ENCODE results near the gene ZC3HAV1. TPM values are rescaled to one million over a fixed set of nuclear protein-coding genes. Genes with fewer than 3 reads are reported as not detected.

The ZC3HAV1 gene
- total RNA-seq, 1 donor from 2014 or later, result 20.7 TPM

DNA sequence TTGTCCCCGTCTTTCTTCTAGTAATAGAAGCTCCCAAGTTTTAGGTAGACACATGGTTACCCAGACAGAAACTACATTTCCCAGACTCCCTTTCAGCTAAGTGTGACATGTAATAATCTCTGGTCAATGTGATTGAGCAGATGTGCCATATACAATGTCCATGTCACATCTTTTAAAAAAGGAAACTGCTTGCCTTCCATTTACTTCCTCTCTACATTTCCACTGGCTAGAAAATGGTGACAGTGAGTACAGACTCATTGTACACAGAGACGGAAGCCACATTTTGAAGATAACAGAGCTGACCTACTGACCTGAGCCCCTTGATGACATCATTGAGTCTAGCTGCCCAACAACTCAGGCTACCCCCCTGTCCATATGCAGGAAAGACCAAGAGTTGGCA lies 21.3 kb downstream of the ZC3HAV1 start:
- Mint-ChIP-seq H3K27me3 (no peaks in the 10 kb centered on the region), H3K4me3 (no peak overlapping the region), H3K4me1 (ENCODE audit: unreplicated experiment) (peaks cover 11% of the 10 kb centered on the region), H3K27ac (no peak overlapping the region), H3K36me3 (peaks cover 23% of the 10 kb centered on the region), H3K9me3 (no peaks in the 10 kb centered on the region)
- no peak for DNase-seq (ENCODE audit: extremely low spot score, unreplicated experiment)
- TF ChIP-seq, protein P1, sequence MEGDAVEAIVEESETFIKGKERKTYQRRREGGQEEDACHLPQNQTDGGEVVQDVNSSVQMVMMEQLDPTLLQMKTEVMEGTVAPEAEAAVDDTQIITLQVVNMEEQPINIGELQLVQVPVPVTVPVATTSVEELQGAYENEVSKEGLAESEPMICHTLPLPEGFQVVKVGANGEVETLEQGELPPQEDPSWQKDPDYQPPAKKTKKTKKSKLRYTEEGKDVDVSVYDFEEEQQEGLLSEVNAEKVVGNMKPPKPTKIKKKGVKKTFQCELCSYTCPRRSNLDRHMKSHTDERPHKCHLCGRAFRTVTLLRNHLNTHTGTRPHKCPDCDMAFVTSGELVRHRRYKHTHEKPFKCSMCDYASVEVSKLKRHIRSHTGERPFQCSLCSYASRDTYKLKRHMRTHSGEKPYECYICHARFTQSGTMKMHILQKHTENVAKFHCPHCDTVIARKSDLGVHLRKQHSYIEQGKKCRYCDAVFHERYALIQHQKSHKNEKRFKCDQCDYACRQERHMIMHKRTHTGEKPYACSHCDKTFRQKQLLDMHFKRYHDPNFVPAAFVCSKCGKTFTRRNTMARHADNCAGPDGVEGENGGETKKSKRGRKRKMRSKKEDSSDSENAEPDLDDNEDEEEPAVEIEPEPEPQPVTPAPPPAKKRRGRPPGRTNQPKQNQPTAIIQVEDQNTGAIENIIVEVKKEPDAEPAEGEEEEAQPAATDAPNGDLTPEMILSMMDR (conservative IDR thresholded peaks at IDR 0.05), result no peak

- no peak for DNase-seq (ENCODE audit: extremely low spot score, unreplicated experiment)
- Mint-ChIP-seq H3K27ac (no peak overlapping the region), H3K4me1 (ENCODE audit: unreplicated experiment) (peaks cover 7% of the 10 kb centered on the region), H3K27me3 (no peaks in the 10 kb centered on the region), H3K9me3 (no peaks in the 10 kb centered on the region), H3K36me3 (peaks cover 23% of the 10 kb centered on the region), H3K4me3 (no peak overlapping the region)
- TF ChIP-seq, protein P1 (conservative IDR thresholded peaks at IDR 0.05), result no peak
Observed at GRCh38 chr7:139087212-139087611, 22.3 kb downstream of the ZC3HAV1 start.

DNA sequence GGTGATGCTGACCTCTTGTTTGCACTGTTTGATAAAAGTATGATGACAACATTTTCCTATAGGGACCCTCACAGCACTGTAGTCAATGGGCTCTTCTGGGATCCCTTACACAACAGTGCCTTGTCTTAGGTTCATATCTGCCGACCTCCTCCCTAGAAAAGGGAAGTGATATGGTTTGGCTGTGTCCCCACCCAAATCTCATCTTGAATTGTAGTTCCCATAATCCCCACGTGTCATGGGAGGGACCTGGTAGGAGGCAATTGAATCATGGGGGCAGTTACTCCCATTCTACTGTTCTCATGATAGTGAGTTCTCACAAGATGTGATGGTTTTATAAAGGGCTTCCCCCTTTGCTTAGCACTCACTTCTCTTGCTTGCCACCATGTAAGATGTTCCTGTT lies 23.1 kb downstream of the ZC3HAV1 start:
- Mint-ChIP-seq H3K9me3 (no peaks in the 10 kb centered on the region), H3K4me3 (no peak overlapping the region), H3K36me3 (peaks cover 23% of the 10 kb centered on the region), H3K27me3 (no peaks in the 10 kb centered on the region), H3K4me1 (ENCODE audit: unreplicated experiment) (no peaks in the 10 kb centered on the region), H3K27ac (no peak overlapping the region)
- TF ChIP-seq, protein P1 (conservative IDR thresholded peaks at IDR 0.05), result no peak
- no peak for DNase-seq (ENCODE audit: extremely low spot score, unreplicated experiment)

DNA sequence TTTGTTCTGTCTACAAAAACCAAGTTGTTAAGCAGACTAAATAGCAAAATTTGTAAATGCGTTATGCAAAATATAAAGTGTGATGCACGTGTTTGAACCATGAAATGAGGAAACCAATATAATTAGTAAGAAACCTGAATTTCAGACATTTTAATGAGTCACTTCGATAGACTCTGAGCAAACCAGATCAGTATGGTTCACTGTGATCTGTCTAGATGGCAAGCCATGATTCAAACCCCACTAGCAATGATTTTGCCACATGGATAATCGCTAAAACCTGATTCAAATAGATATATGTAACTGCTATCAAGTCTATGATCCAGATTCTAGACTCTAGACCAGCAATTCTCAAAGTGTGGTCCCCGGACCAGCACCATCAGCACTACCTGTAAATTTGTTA lies 24.8 kb downstream of the ZC3HAV1 start:
- H3K36me3 Mint-ChIP-seq, result peaks cover 31% of the 10 kb centered on the region
- H3K9me3 Mint-ChIP-seq, result no peaks in the 10 kb centered on the region
- no peak overlapping the region for H3K27ac Mint-ChIP-seq
- no peak for DNase-seq (ENCODE audit: extremely low spot score, unreplicated experiment)
- H3K4me1 Mint-ChIP-seq (ENCODE audit: unreplicated experiment), result no peaks in the 10 kb centered on the region
- TF ChIP-seq, protein P1 (conservative IDR thresholded peaks at IDR 0.05), result no peak
- H3K4me3 Mint-ChIP-seq, result no peak overlapping the region
- no peaks in the 10 kb centered on the region for H3K27me3 Mint-ChIP-seq

DNA sequence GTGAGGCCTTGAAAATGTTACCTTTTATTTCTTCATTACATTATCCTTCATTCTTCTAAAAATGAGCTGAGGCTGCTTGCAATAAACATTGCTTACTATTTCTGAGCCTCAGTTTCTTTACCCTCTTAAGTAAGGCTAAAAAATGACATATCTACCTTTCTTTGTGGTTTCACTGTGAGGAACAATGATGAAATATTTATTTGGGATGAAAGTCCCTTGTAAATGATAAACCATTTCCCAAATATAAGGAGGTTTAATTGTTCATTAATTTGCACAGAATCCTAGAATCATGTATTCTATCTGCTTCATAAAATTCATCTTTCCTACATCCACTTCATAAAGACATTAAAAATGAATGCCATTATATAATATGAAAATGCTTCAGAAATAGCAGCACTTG lies 27.9 kb downstream of the ZC3HAV1 start:
- DNase-seq (ENCODE audit: extremely low spot score, unreplicated experiment), result no peak
- H3K4me1 Mint-ChIP-seq (ENCODE audit: unreplicated experiment), result no peaks in the 10 kb centered on the region
- no peak overlapping the region for H3K4me3 Mint-ChIP-seq
- TF ChIP-seq, protein P1 (conservative IDR thresholded peaks at IDR 0.05), result no peak
- no peaks in the 10 kb centered on the region for H3K9me3 Mint-ChIP-seq
- no peak overlapping the region for H3K27ac Mint-ChIP-seq
- peaks cover 12% of the 10 kb centered on the region for H3K36me3 Mint-ChIP-seq
- H3K27me3 Mint-ChIP-seq, result no peaks in the 10 kb centered on the region

- Mint-ChIP-seq H3K27ac (no peak overlapping the region), H3K27me3 (no peaks in the 10 kb centered on the region), H3K9me3 (no peaks in the 10 kb centered on the region), H3K4me3 (no peak overlapping the region), H3K36me3 (peaks cover 8% of the 10 kb centered on the region), H3K4me1 (ENCODE audit: unreplicated experiment) (no peaks in the 10 kb centered on the region)
- TF ChIP-seq, protein P1 (conservative IDR thresholded peaks at IDR 0.05), result no peak
- DNase-seq (ENCODE audit: extremely low spot score, unreplicated experiment), result no peak
Observed at GRCh38 chr7:139080905-139081304, 28.6 kb downstream of the ZC3HAV1 start.
